ENCODE measurements around the gene CRHR2.
A peak's percentile ranks its signal among the peaks of the same experiment; 100 is the strongest.
"Not testable (repeated sequence)": the region's sequence is repeated elsewhere in the genome, so short reads cannot be mapped to it uniquely, and the experiment has no call there.

CRHR2 gene

GRCh38 chr7:30682212-30683083, at the start of gene CRHR2:
Gene CRHR2 (minus strand): TSS chr7:30682456. CDS start chr7:30682280, 176 bp downstream.
- peak; percentile 77 for DNase-seq

- peak; percentile 95 for DNase-seq
These were observed 49.3 kb upstream of the CRHR2 start for GRCh38 chr7:30731581-30731980.

- no peak for DNase-seq
These were observed 48.7 kb upstream of the CRHR2 start for GRCh38 chr7:30730996-30731395.

- DNase-seq: no peak
These were observed 47.8 kb upstream of the CRHR2 start for GRCh38 chr7:30730097-30730496.

DNA sequence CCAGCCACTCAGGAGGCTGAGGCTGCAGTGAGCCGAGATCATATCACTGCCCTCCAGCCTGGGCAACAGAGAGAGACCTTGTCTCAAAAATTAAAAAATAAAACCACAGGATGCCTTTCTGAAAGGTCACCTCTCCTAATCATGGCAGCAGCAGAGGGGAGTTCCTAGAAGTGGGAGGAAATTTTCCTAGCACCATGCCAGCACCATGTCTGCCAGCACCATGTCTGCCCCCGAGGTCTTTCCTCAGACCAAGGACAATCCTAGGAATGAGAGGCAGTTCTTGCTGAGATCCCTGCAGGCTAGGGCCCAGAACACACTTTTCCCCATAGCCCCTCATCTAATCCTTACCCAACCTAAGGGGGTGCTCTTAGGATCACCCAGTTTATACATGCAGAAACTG, 47.4 kb upstream of the CRHR2 start:
- DNase-seq: no peak

- no peak for DNase-seq
These were observed 46.4 kb upstream of the CRHR2 start for GRCh38 chr7:30728591-30729100.

- peak; percentile 35 for DNase-seq
These were observed 45.0 kb upstream of the CRHR2 start for GRCh38 chr7:30727061-30727945.

DNA sequence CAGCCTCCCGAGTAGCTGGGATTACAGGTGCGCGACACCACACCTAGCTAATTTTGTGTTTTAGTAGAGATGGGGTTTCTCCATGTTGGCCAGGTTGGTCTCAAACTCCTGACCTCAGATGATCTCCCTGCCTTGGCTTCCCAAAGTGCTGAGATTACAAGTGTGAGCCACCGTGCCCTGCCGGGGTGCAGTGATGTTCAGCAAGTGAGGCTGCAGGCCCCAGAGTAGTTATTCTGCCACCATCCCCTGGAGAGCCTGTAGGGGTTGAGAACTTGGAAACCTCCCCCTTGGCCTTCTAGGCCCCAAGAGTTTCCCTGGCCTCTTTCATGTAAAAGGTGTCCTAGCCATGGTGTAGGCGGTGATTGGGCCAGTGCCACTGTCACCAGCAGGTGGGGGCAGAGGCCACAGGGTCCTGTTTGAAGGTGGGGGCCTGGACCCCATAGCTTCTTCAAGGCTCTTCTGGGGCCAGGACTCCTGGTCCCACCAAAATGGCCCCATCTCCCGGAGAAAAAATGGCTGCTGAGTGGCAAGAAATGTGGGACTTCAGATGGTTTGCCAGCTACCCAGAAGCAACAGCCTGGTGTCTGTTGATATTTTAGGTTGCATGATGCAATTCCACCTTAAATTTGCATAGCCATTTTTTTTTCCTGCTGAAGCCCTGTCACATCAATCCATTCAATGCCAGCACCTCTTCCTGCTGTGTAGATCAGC, 44.2 kb upstream of the CRHR2 start:
- no peak for DNase-seq

GRCh38 chr7:30723776-30724175, 41.5 kb upstream of the CRHR2 start:
- no peak for DNase-seq

DNA sequence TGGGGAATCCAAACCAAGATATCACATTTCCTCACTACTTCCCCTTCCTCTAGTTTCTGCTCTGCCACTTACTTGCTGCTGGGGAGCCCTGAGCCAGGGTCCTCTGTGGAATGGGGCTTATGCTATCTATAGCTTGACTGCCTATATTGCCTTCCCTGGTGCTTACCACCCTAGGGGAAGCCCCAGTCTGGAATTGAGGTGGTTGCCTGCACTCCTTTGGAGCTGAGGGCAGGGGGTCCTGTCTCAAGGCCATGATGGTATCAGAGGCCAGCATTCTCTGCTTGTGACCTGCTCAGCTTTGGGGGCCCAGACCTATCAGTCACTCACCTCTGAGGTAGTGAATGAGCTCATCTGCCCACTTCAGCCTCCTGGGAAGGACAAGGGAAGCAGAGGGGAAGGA, 40.4 kb upstream of the CRHR2 start:
- no peak for DNase-seq

DNA sequence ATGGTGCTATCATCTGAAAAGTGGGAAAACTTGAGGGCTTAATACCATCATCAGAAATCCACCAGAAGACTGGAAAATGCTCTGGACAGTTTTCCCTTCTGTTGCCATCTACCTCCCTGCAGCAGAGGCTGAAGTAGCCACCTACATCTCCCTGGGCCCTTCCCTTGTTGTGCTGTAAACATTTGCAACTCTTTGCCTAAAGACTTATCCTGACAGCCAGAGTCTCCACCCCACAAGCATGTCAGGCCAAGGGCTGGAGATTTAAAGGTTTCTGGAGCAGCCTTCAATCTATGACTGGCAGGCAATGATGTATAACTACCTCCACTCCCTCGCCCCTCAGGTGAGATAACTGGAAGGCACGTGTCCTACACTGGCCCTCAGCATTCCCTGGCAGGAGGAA, 39.9 kb upstream of the CRHR2 start:
- DNase-seq: no peak

- no peak for DNase-seq
These were observed 39.0 kb upstream of the CRHR2 start for GRCh38 chr7:30721211-30721610.

GRCh38 chr7:30719434-30719833, 37.2 kb upstream of the CRHR2 start:
- DNase-seq: not testable (repeated sequence)

- peak; percentile 40 for DNase-seq
These were observed 34.9 kb upstream of the CRHR2 start for GRCh38 chr7:30717181-30717580.

DNA sequence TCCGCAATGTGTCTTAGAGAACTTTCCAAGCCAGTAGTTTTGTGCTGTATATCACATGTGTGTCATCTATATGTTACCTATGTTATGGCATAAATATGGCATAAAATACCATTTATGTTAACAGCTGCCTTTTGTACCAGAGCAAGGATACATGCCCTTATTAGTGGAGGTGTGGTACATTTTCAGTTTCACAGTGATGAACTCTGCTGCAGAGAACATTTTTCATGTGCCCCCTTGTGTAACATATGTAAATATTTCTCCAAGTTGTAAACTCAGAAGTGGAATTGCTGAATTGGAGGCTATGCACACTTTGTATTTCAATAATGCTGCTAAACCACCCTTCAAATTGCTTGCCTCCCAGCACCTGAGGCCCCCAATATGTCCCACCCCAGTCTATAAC, 31.9 kb upstream of the CRHR2 start:
- DNase-seq: no peak

DNA sequence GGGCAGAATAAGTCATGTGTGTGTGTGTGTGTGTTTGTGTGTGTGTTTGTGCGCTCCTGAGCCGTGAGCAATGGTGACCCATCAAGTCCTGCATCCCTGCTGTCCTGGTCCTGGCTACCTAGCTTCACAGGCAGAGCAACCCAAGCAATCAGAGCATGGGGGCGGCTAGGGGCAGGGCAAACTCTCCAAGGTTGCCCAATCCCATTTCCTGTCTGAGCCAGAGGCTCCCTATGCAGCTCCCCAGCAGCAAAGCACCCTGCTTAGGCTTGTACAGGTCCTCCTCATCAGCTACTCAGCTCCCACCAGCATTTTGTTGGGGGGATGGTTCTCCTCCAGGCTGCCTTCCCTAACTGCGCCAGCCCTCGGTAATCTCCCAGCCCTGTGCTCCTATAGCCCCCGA, 31.1 kb upstream of the CRHR2 start:
- peak; percentile 18 for DNase-seq

- DNase-seq: no peak
These were observed 28.4 kb upstream of the CRHR2 start for GRCh38 chr7:30710669-30711068.

- DNase-seq: no peak
These were observed 27.3 kb upstream of the CRHR2 start for GRCh38 chr7:30709549-30709948.

DNA sequence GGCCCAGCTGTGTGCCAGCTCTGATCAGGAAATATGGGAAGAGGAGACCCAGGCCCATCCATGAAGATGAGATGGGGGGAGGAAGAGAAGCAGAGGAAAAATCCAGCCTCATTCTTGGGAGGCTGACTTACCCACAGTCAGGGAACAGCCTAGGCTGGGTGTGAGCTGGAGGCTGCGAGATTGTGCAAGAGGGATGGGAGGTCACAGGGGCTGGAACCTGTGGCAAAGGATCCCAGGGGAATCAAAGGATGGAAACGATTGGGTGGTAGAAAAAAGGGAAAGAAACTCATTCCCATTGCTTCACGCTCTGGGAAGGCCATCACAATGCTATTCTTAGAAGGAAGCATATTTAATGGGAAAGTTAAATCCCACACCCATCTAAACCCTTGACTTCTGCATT, 26.7 kb upstream of the CRHR2 start:
- no peak for DNase-seq

DNA sequence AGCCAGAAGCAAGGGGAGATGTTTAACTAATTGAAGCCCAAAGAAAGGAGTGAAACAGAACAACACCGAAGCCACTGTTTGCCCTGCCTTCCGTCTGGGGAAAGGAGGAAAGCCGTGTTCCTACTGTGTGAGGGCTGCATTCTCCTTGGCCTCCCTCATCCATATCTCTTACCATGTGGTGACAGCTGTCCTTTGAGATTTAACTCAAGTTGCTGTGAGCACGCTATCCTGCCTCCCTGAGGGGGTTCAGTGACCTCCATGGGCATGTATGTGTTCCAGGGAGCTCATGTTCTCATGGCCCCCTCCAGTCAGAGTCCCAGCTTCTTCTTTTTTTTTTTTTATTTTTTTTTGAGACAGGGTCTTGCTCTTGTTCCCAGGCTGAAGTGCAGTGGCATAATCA, 26.2 kb upstream of the CRHR2 start:
- DNase-seq: no peak

GRCh38 chr7:30707391-30708357, 25.4 kb upstream of the CRHR2 start:
- DNase-seq: no peak

DNA sequence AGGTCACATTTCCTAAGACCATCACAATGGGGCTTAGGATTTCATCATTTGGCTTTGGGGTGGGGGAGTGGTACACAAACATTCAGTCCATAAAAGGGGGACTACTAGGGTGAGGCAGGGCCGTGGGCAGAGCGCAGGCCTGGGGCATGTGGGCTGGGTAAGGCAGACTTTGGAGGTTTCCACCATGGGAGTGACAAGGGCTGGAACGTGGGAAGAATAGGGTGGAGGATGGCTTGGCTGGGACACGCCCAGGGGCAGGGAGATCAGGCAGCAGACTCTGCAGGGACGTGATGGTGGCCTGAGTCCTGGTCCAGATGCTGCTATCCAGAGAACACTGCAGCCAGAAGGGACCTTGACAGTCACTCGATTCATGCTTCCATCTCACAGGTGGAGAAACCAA, 24.7 kb upstream of the CRHR2 start:
- DNase-seq: no peak

Data from NCI-H69 (cell line).